ENCODE measurements around the gene CDK14.
"Not testable (repeated sequence)": the region's sequence is repeated elsewhere in the genome, so short reads cannot be mapped to it uniquely, and the experiment has no call there.

CDK14 gene

DNA sequence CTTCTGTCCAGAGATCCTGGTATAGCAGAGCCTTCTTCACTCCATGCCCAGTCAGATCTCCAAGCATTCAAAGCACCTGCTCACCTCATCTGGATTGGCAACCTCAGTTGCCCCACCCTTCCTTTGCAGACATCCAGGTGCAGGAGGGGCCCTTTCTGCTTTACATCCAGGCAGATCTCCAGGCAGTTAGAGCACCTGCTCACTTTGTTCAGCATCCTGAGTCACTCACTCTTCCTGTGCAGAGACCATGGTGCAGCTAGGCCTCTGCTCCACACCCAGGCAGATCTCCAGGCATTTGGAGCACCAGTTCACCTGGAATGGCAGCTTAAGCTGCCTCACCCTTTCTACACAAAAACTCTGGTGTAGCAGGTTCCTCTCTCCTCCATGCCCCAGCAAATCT, 153.1 kb downstream of the CDK14 start:
- Mint-ChIP-seq H3K4me3 (no peak overlapping the region), H3K36me3 (no peaks in the 10 kb centered on the region), H3K27me3 (no peaks in the 10 kb centered on the region), H3K9me3 (no peaks in the 10 kb centered on the region), H3K4me1 (no peaks in the 10 kb centered on the region), H3K27ac (no peak overlapping the region)
- CTCF ChIA-PET = no interaction called here
- DNase-seq = no peak

DNA sequence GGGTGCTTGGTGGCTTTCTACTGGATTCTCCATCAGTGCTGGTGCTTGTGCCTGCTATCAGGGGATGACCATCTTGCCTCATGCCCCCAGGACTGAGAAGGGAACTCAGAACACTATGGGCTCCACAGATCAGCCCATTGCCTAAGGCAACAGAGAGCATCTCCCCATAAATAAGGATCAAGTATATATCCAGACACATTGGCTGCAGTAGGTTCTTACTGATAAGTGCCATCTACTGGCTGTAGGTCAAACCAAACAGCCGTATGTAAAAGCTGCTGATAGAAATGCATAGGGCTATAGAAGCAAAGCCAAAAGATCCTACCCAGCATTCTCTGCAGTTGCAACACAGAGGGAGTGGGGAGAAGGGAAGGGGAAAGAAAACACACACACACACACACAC, 153.7 kb downstream of the CDK14 start:
- Mint-ChIP-seq H3K27me3 (no peaks in the 10 kb centered on the region), H3K4me1 (no peaks in the 10 kb centered on the region), H3K36me3 (no peaks in the 10 kb centered on the region), H3K9me3 (no peaks in the 10 kb centered on the region), H3K4me3 (no peak overlapping the region), H3K27ac (no peak overlapping the region)
- CTCF ChIA-PET = no interaction called here
- no peak for DNase-seq

DNA sequence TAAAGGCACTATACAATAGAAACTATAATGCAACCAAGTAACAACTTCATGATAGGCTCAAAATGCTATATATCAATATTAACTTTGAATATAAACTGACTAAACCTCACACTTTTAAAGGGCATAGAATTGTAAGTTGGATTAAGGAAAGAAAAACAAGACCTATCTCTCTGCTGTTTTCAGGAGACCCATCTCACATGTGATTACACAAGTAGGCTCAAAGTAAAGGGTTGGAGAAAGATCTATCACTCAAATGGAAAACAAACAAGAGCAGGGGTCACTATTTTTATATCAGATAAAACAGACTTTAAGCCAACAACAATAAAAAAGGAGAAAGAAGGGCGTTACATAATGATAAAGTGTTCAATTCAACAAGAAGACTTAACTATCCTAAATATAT, 155.5 kb downstream of the CDK14 start:
- Mint-ChIP-seq H3K9me3 (no peaks in the 10 kb centered on the region), H3K4me3 (no peak overlapping the region), H3K36me3 (no peaks in the 10 kb centered on the region), H3K27ac (no peak overlapping the region), H3K27me3 (no peaks in the 10 kb centered on the region), H3K4me1 (no peaks in the 10 kb centered on the region)
- DNase-seq = no peak
- CTCF ChIA-PET = no interaction called here

DNA sequence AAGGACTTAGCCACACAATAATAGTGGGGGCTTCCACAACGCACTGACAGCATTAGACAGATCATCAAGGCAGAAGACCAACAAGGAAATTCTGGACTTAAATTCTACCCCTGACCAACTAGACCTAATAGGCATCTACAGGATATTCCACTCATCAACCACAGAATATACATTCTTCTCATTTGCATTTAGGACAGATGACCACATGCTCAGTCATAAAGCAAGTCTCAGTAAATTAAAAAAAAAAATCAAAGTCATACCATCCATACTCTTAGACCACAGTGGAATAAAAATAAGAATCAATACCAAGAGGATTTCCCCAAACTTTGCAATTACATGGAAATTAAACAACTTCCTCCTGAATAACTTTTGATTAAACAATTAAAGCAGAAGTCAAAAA, 155.9 kb downstream of the CDK14 start:
- Mint-ChIP-seq H3K27ac (no peak overlapping the region), H3K4me1 (no peaks in the 10 kb centered on the region), H3K36me3 (no peaks in the 10 kb centered on the region), H3K4me3 (no peak overlapping the region), H3K27me3 (no peaks in the 10 kb centered on the region), H3K9me3 (no peaks in the 10 kb centered on the region)
- CTCF ChIA-PET = no interaction called here
- DNase-seq = no peak

DNA sequence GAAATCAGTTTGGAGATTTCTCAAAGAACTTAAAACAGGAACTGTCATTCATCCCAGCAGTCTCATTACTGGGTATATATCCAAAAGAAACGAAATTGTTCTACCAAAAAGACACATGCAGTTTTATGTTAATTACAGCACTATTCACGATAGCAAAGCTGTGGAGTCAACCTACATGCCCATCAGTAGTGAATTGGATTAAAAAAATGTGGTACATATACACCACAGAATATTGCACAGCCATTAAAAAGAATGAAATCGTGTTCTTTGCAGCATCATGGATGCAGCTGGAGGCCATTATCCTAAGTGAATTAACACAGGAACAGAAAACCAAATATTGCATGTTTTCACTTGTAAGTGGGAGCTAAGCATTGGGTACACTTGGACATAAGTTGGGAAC, 158.9 kb downstream of the CDK14 start:
- H3K27ac Mint-ChIP-seq = no peak overlapping the region

DNA sequence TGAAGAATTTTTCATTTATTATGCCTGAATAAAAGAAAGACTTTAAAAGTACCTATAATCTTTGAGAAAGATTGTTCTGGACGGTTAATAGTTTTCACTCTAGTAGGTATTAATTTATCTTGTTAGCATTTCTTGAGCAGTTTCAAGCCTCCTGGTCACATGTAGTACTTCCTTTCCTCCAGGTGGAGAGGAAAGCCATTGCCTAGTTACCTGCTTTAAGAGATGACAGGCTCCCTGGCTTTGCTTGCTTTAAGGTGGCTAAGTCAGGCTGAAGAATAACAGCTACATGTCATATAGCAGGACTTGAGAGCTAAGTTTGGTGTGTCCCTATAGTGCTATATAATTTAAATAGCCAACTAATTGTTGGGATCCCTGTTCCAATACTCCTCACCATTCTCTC, 160.2 kb downstream of the CDK14 start:
- H3K27ac Mint-ChIP-seq = no peak overlapping the region
- no peaks in the 10 kb centered on the region for H3K27me3 Mint-ChIP-seq
- CTCF ChIA-PET = no interaction called here
- H3K4me3 Mint-ChIP-seq = no peak overlapping the region
- no peaks in the 10 kb centered on the region for H3K4me1 Mint-ChIP-seq
- H3K9me3 Mint-ChIP-seq = no peaks in the 10 kb centered on the region
- no peaks in the 10 kb centered on the region for H3K36me3 Mint-ChIP-seq
- no peak for DNase-seq

More for the DNA sequence above, 158.9 kb downstream of the CDK14 start:
- no peaks in the 10 kb centered on the region for H3K9me3 Mint-ChIP-seq
- no peak overlapping the region for H3K4me3 Mint-ChIP-seq
- H3K36me3 Mint-ChIP-seq = no peaks in the 10 kb centered on the region
- H3K4me1 Mint-ChIP-seq = no peaks in the 10 kb centered on the region
- CTCF ChIA-PET = no interaction called here
- no peak for DNase-seq
- H3K27me3 Mint-ChIP-seq = no peaks in the 10 kb centered on the region

DNA sequence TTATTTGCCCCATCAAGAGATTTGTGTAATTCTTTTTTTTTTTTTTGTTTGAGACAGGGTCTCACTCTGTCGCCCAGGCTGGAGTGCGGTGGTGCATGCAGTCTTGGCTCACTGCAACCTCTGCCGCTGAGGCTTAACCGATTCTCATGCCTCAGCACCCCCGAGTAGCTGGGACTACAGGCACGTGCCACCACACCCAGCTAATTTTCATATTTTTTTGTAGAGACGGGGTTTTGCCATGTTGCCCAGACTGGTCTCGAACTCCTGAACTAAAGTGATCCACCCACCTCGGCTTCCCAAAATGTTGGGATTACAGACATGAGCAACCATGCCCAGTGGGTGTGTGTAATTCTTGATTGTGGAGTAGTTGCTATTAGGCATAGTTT, 161.4 kb downstream of the CDK14 start:
- DNase-seq, H3K36me3 Mint-ChIP-seq, H3K9me3 Mint-ChIP-seq, CTCF ChIA-PET, H3K27ac Mint-ChIP-seq, H3K27me3 Mint-ChIP-seq, H3K4me3 Mint-ChIP-seq, H3K4me1 Mint-ChIP-seq: not testable (repeated sequence)

DNA sequence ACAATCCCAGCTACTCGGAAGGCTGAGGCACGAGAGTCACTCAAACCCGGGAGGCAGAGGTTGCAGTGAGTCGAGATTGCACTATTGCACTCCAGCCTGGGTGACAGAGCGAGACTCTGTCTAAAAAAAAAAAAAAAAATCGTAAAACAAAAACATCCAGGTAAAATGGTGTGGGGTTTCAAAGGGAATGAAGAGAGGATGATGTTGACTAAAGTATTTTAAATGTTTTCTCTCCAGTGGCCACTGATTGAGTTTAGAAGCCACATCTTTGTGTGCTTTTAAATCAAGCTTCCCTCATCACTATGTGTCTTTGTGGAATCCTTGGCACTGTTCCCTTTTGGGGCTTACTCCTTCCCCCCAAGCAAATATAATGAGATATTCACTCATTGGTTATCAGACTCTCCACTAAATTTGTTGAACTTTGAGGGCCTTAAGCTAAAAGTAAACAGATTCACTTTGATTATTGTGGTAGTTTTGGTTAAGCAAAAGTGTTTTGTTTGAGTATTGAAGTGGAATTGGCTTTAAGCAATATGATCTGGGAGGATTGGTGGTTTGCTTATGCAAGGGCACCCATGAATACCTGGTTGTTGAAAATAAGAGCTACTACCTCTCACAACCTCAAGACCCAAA, 162.9 kb downstream of the CDK14 start:
- no peaks in the 10 kb centered on the region for H3K4me1 Mint-ChIP-seq

DNA sequence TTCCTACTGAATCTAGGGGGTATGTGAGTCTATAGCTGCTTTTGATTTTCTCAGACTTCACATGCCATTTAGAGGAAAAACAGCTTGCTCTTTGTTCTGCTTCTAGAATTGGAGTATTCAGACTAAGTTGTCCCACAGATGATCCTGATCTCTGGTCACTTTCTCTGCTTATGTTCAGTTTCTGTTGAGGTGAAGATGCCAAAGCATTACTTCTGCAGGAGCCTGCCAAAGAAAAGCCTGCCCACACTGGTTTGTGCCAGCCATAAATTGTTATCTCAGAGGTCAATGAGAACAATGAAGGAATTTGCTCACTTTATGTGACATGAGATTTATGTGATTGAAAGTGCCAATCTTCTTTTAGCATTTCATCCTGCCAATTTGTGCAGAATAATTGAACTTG, 163.6 kb downstream of the CDK14 start:
- no peaks in the 10 kb centered on the region for H3K27me3 Mint-ChIP-seq
- no peaks in the 10 kb centered on the region for H3K36me3 Mint-ChIP-seq
- no peaks in the 10 kb centered on the region for H3K4me1 Mint-ChIP-seq
- H3K27ac Mint-ChIP-seq = no peak overlapping the region
- CTCF ChIA-PET = no interaction called here
- H3K4me3 Mint-ChIP-seq = no peak overlapping the region
- DNase-seq = no peak
- no peaks in the 10 kb centered on the region for H3K9me3 Mint-ChIP-seq

More for the DNA sequence above, 162.9 kb downstream of the CDK14 start:
- H3K36me3 Mint-ChIP-seq = no peaks in the 10 kb centered on the region
- no peaks in the 10 kb centered on the region for H3K9me3 Mint-ChIP-seq
- DNase-seq = no peak
- CTCF ChIA-PET = no interaction called here
- H3K27ac Mint-ChIP-seq = no peak overlapping the region
- no peaks in the 10 kb centered on the region for H3K27me3 Mint-ChIP-seq
- H3K4me3 Mint-ChIP-seq = no peak overlapping the region

DNA sequence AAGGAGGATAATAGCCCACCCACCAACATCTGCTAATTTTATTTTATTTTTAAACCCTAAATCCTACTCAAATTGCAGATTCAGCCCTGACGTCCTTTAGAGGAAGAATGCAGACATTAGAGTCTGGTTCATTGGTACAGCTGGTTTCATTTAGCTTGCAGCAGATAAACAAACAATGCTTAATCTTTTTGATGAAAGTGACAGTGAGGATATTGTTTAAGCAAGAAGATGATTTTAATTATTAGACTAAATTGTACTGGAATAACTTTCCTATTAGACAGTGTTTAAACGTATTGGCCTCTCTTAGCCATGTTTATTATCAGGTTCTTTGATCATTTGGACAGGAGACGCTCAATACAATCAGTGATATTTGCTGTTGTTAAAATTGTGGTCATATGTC, 164.8 kb downstream of the CDK14 start:
- Mint-ChIP-seq H3K27ac (no peak overlapping the region), H3K9me3 (no peaks in the 10 kb centered on the region), H3K36me3 (no peaks in the 10 kb centered on the region), H3K27me3 (no peaks in the 10 kb centered on the region), H3K4me1 (no peaks in the 10 kb centered on the region), H3K4me3 (no peak overlapping the region)
- CTCF ChIA-PET = no interaction called here
- no peak for DNase-seq

DNA sequence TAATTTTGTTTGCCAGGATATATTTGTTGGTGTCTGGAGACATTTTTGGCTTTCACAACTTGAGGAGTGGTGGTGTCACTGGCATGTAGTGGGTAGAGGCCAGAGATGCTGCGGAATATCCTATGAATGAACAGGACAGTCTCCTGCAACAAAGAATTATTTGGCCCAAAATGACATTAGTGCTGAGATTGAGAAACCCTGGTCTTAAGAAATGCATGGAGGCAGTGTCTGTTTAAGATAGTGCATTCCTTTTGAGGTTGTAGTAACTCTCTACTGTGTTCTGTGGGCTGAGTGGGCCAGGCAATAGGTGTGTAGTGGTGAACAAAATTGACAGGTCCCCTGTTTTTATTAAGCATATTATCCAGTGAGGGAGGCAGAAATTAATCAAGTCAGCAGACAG, 165.5 kb downstream of the CDK14 start:
- no peak overlapping the region for H3K27ac Mint-ChIP-seq
- CTCF ChIA-PET = no interaction called here
- DNase-seq = no peak
- H3K9me3 Mint-ChIP-seq = no peaks in the 10 kb centered on the region
- no peaks in the 10 kb centered on the region for H3K27me3 Mint-ChIP-seq
- H3K36me3 Mint-ChIP-seq = no peaks in the 10 kb centered on the region
- no peak overlapping the region for H3K4me3 Mint-ChIP-seq
- no peaks in the 10 kb centered on the region for H3K4me1 Mint-ChIP-seq

DNA sequence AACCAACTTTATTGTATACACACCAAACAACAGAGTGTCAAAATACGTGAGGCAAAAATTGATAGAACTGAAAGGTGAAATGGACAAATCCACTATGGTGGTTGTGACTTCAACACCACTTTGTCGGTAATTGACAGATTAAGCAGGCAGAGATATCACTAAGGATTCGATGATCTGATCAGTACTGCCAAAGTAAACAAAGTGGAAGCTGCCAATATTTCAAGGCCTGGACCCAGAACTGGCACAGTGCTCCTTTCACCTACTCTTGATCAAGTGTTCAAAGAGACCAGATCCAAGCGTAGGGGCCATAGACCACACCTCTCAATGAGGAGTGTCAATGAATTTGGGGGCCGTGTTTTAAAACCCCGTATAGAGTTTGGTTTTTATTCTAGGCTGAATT, 167.0 kb downstream of the CDK14 start:
- Mint-ChIP-seq H3K27me3 (no peaks in the 10 kb centered on the region), H3K27ac (no peak overlapping the region), H3K36me3 (no peaks in the 10 kb centered on the region), H3K9me3 (no peaks in the 10 kb centered on the region), H3K4me1 (no peaks in the 10 kb centered on the region), H3K4me3 (no peak overlapping the region)
- DNase-seq = no peak
- CTCF ChIA-PET = no interaction called here

DNA sequence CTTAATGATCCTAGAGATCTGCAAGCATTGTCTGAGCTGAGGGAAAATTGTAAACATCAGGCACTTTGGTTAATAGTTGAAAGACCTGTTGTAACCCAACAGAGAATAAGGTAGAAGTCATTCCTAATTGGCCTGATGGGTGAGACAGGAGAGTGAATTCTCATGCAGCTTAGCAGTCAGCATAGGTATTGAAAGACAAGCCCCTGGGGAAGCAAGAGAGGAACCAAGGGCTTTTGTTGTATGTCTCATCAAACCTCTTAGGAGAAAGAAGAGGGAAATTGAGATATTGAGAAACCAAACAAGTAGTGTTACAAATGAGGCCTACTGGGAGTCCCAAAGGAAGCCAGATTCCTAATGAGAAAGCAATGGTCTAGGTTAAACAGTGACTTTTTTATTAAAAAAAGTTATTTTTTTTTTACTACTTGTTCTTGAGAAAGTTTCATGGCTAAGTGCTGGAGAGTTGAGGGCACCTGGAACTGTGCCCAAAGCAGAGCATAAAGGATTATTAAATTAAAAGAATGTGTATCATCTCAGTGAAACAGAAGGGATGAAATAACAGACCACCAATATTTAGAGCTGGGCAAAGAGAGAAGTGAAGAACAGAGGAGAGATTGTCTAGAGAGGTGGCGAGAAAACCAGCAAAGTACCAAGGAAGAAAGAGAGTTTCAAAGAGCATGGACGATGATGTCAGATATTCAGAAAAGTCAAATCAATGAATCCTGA, 168.9 kb downstream of the CDK14 start:
- Mint-ChIP-seq H3K36me3 (no peaks in the 10 kb centered on the region), H3K9me3 (no peaks in the 10 kb centered on the region), H3K27ac (no peak overlapping the region), H3K4me1 (no peaks in the 10 kb centered on the region), H3K27me3 (no peaks in the 10 kb centered on the region), H3K4me3 (no peak overlapping the region)
- CTCF ChIA-PET = no interaction called here
- no peak for DNase-seq

DNA sequence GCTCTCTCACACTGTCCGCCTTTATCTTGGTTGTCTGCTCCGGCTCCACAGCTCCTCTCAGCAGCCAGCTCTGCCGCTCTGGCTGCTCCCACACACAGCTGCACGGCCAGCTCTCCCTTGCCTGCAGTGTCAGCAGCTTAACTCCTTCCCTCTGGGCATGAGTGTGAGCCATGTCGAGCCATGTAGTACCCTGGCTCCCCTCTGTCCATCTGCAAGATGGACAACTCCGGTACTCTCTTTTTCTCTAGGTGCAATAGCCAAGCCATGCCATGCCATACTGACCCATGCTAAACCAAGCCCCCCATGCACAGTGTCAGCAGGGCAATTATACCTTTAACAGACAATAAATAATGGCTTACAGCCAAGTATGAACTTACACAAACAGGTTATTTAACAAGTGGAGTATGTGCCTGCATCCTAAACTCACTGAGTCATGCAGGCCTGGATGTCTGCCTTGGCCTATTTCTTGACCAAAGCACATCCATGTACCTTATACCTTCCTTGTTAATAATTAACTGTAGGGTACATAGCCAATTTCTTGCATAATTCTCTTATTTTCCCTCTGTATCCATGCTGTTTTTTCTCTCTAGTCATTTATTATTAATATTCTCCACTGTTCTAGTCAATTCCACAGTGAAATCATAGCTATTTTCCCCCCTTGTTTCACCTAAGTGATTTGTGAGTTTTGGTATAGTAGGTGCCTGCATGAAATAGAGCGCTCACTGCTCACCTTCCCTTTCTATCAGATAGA, 170.9 kb downstream of the CDK14 start:
- no peak for DNase-seq
- Mint-ChIP-seq H3K4me1 (no peaks in the 10 kb centered on the region), H3K4me3 (no peak overlapping the region)

DNA sequence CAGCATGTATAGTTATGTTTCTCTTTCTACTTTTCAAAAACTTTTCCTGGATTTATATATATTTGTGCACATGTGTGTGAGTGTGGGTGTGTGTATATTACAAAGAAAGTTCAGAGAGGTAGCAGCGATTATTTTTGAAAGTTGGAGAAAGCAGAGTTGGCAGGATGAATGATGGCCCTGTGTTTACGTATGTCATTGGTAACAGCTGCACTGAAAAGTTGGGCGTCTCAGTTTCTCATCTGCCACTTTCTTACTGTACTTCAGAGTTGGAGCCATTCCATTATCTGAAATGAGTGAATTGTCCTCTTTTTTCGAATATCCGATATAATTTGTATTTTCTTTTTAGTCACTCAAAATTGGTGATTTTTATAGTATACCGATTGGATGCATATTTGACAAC, 172.2 kb downstream of the CDK14 start:
- CTCF ChIA-PET = no interaction called here
- Mint-ChIP-seq H3K27ac (no peak overlapping the region), H3K4me3 (no peak overlapping the region), H3K36me3 (no peaks in the 10 kb centered on the region), H3K4me1 (no peaks in the 10 kb centered on the region), H3K27me3 (no peaks in the 10 kb centered on the region), H3K9me3 (peaks cover 2% of the 10 kb centered on the region)
- no peak for DNase-seq

More for the DNA sequence above, 170.9 kb downstream of the CDK14 start:
- CTCF ChIA-PET = no interaction called here
- Mint-ChIP-seq H3K27me3 (no peaks in the 10 kb centered on the region), H3K9me3 (no peaks in the 10 kb centered on the region), H3K27ac (no peak overlapping the region), H3K36me3 (no peaks in the 10 kb centered on the region)
